ENCODE measurements around the gene MARCHF3.

DNA sequence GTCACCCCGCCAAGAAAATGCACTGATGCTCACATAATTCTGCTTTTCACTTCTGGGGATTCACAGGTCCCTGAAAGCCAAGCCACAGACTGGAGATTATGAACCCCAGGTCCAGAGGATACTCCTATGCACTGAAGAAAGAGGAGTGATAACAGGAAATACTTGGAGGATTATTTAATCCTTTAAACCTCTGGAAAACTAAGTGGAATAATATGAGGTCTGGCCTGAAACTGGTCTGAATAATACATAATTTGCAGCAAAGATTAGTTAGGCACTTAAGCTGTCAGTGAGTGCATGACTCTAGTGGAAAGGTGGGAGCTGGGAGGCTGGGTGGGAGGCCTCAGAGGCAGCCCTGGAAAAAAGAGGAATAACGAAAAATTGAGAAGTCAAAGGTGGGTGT lies 45.7 kb downstream of the MARCHF3 start:
- TF ChIP-seq POLR2A (IDR thresholded peaks at IDR 0.05) = no peak
- TF ChIP-seq CTCF (IDR thresholded peaks at IDR 0.05 in 8 of 11, conservative IDR thresholded peaks at IDR 0.05 in 3 of 11) = no peak
- TF ChIP-seq POLR2AphosphoS5 (IDR thresholded peaks at IDR 0.05) = no peak

Measured in spleen (tissue), 7 donors.